ENCODE data around the gene ZNRD2.
A peak's percentile ranks its signal among the peaks of the same experiment; 100 is the strongest.

ZNRD2 gene

DNA sequence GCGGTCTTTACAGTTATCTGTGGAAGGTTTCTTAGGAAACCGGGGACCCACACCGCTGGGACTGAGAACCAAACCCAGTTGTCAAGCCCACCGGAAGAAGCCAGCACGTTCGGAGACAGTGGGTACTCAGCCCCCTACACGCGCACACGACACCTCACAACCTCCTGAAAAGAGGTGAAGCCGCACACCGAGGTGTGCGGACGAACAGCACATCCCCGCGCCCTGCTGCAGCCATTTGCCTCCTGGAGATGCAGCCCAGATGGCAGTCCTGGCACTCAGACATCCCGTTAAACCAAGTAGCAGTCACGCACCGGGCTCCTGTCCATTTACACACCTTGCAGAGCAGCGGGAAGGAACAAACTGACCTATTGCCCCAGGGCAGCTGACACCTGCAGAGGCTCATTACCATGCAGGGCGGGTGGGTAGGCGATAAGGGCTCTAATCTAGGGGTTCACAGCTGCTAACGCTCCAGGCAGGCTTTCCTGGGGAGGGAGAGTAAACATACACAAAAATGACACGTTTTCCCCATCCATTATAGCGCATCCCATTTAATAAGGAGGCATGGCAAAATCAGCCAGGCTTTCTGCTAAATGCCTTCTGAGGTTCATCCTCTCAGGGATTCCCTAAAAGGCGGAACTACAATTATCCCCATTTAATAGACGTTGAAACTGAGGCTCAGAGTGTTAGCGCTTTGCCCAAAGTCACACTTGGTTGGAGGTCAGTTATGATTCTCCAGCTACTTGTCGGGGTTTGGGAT is 4.7 kb downstream of the ZNRD2 start:
- no peak for DNase-seq

GRCh38 chr11:65575568-65576231 is 5.4 kb downstream of the ZNRD2 start, which contains the start of gene EHBP1L1:
Gene EHBP1L1, plus strand, starts transcription at chr11:65576053. Its CDS starts 250 bp downstream, at chr11:65576303.
- DNase-seq = no peak

GRCh38 chr11:65576232-65576866 is 6.1 kb downstream of the ZNRD2 start:
- DNase-seq = no peak

GRCh38 chr11:65576867-65577755 is 6.8 kb downstream of the ZNRD2 start:
- DNase-seq = no peak

DNA sequence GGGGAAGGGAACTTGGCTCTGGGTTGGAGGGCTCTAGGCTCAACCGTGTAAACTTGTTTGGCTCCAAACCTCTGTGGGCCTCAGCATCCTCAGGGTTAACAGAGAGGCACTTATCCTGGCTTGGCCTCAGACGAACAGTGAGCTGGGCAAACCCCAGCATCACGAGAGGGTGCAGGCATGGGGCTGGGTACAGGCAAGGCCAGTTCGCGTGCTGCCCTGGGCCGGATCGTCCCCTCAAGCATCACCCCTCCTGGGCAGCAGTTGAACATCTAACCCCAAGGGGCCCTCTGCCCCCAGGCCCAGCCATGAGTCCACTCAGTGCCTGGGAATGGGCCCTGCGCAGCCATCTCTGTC is 7.5 kb downstream of the ZNRD2 start:
- DNase-seq = no peak

DNA sequence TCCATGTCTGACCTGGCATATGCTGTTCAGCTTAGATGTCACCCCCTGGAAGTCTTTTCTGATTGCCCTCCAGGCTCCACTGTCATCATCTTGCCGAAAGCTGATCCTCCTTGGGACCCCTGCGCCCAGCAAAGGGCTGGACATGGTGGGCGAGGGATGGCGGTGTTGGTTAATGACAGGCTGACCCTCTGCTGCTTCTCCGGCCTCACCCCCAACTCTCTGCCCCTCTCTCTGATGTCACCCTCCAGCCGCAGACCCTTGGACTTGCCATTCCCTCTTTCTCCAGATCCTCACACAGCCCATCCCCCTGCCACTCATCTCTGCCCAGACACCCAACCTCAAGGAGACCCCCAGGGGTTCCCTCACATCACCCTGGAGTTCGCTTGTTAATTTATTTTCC is 7.9 kb downstream of the ZNRD2 start:
- no peak for DNase-seq

- no peak for DNase-seq
Observed at GRCh38 chr11:65578667-65579066, 8.4 kb downstream of the ZNRD2 start.

DNA sequence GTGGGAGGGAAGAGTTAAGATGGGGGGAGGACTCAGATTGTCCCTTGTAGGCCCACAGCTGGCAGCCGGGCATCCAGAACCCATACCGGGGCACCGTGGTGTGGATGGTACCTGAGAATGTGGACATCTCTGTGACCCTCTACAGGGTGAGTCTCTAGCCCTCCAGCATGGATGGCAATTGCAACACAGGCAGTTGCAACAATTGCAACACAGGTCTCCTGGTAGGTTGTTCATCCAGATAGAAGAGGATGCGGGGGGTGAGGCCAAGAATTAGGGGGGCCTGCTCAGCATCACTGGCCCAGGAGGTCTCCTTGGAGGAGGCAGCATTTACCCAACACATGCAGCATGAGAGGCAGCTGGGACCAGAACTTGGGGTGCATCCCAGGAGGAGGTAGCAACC is 9.0 kb downstream of the ZNRD2 start:
- DNase-seq = no peak

- no peak for DNase-seq
Observed at GRCh38 chr11:65580031-65580692, 9.9 kb downstream of the ZNRD2 start.

- DNase-seq = no peak
Observed at GRCh38 chr11:65580756-65581155, 10.5 kb downstream of the ZNRD2 start.

DNA sequence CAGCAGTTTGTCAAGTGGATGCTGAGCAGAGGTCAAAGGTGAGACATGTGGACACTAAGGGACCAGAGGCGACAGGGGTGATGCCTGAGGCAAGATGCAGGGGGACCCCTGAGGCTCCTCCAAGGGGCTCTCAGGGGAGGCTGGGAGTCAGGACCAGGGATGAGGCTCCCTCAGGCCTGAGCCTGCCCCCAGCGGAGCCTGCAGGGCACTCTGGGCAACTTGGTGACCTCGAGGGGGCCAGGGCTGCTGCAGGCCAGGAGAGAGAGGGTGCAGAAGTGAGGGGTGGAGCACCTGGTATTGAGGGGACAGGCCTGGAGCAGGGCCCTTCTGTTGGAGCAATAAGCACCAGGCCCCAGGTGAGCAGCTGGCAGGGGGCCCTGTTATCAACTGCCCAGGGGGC is 11.7 kb downstream of the ZNRD2 start:
- DNase-seq = no peak

- no peak for DNase-seq
Observed at GRCh38 chr11:65583589-65583988, 13.3 kb downstream of the ZNRD2 start.

DNA sequence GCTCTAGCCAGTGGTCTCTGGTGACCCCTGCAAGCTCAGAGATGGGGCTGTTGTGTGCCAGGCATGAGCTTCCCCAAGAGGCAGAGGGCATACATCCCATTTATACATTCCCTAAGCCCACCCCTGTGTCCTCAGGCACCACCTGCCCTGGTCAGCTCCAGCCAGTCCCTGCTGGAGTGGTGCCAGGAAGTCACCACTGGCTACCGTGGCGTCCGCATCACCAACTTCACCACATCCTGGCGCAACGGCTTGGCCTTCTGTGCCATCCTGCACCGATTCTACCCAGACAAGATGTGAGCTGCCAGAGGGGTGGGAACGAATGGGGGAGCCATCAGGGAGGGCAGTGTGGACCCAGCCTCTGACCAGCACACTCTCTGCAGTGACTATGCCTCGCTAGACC is 13.8 kb downstream of the ZNRD2 start:
- no peak for DNase-seq

DNA sequence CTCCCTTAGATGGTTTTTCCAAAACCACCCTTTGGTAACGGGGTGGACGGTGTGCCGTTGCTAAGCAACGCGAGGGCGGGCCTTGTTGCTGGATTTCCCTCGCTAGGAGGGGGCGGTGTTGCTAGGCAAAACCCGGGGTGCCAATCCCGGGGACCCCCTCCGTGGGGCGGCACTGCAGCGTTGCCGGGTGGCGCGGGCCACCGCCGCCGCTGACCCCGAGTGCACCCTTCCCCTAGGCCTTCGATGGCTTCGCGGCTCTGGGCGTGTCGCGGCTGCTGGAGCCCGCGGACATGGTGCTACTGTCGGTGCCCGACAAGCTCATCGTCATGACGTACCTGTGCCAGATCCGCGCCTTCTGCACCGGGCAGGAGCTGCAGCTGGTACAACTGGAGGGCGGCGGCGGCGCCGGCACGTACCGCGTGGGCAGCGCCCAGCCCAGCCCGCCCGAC is 14.5 kb downstream of the ZNRD2 start:
- no peak for DNase-seq

GRCh38 chr11:65585396-65586246 is 15.3 kb downstream of the ZNRD2 start:
- no peak for DNase-seq

DNA sequence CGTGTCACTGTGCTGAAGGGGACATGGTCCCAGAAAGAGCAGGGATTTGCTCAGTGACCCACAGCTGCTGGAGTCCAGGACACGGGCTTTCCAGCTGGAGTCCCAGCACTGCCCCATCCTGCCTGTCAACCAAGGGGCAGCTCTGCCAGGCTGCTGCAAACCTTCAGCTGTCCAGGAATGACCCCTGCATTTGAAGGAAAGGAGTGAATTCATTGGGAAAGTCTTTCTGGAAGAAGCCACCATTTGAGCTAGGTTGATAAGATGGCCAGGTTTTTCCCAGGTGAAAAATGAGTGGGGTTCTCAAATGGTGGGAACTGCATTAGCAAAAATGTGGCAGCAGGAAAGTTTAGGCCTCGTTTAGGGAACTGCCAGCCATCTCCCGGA is 16.0 kb downstream of the ZNRD2 start:
- DNase-seq = no peak

GRCh38 chr11:65586676-65587075 is 16.4 kb downstream of the ZNRD2 start:
- DNase-seq = no peak

- DNase-seq = peak; percentile 21
Observed at GRCh38 chr11:65588199-65589054, 18.1 kb downstream of the ZNRD2 start.

DNA sequence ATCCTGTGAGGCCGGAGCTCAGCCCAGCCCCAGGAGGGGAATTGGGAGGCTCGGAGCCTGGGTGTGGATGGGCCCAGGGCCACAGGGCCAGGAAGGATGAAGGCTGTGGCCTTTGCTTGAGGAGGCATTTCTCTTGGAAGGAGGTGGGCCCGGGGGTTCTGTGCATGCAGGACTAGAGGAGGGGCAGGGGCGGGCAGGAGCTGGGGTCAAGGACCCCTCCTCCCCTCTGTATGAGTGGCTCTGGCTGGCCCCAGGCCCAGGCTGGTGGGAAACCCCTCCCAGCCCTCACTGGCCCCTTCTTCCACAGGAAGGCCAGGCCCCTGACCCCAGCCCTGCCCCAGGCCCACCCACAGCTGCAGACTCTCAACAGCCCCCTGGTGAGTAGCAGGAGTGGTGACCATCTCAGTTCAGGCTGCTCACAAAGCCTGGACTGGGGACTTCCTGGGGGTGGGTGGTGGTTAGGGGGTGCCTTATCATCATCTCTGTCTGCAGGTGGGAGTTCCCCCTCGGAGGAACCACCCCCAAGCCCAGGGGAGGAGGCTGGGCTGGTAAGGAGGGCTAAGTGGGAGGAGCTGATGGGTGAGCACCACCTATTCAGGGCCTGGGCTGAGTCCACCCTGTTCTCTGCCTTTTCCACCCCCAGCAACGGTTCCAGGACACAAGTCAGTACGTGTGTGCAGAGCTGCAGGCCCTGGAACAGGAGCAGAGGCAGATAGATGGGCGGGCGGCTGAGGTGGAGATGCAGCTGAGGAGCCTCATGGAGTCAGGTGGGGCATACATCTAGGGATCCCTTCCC is 19.4 kb downstream of the ZNRD2 start:
- no peak for DNase-seq

All from NCI-H1092 treated with DMSO at 0.1 percent for 48 hours (cell line).